HG03457 (cell line): ENCODE data around the gene DISP2.

Experiments
- ATAC-seq: cut with Tn5 transposase; IDR thresholded peaks from one replicate; pipeline ENCODE4 v1.9.1; 2021; ENCODE audit warnings: moderate number of reproducible peaks; ENCODE audit not compliant: unreplicated experiment

Gene DISP2

GRCh38 chr15:40358471-40359353 is 693 bp downstream of the DISP2 start:
- ATAC-seq: no peak

GRCh38 chr15:40360015-40360414 is 2.0 kb downstream of the DISP2 start:
- ATAC-seq: no peak

- no peak for ATAC-seq
Observed at GRCh38 chr15:40361640-40362039, 3.6 kb downstream of the DISP2 start.

- no peak for ATAC-seq
Observed at GRCh38 chr15:40363611-40364010, 5.6 kb downstream of the DISP2 start.

- no peak for ATAC-seq
Observed at GRCh38 chr15:40364251-40364650, 6.2 kb downstream of the DISP2 start.

- no peak for ATAC-seq
Observed at GRCh38 chr15:40365016-40365415, 7.0 kb downstream of the DISP2 start.

GRCh38 chr15:40365624-40366456 is 7.8 kb downstream of the DISP2 start:
- ATAC-seq: no peak

GRCh38 chr15:40366457-40367370 is 8.7 kb downstream of the DISP2 start:
- ATAC-seq: no peak

GRCh38 chr15:40367371-40367685 is 9.3 kb downstream of the DISP2 start:
- no peak for ATAC-seq

GRCh38 chr15:40367686-40368611 is 9.9 kb downstream of the DISP2 start:
- peak; percentile 47 for ATAC-seq

GRCh38 chr15:40368719-40369473 is 10.9 kb downstream of the DISP2 start:
- ATAC-seq: no peak

- ATAC-seq: no peak
Observed at GRCh38 chr15:40369474-40369869, 11.5 kb downstream of the DISP2 start.

- ATAC-seq: no peak
Observed at GRCh38 chr15:40369971-40370370, 12.0 kb downstream of the DISP2 start.

- no peak for ATAC-seq
Observed at GRCh38 chr15:40372981-40373380, 15.0 kb downstream of the DISP2 start.

- ATAC-seq: no peak
Observed at GRCh38 chr15:40377606-40378005, 19.6 kb downstream of the DISP2 start.

GRCh38 chr15:40379374-40379773 is 21.4 kb downstream of the DISP2 start:
- no peak for ATAC-seq

GRCh38 chr15:40379853-40380252 is 21.8 kb downstream of the DISP2 start:
- no peak for ATAC-seq

GRCh38 chr15:40380636-40381035 is 22.6 kb downstream of the DISP2 start:
- ATAC-seq: no peak

- ATAC-seq: no peak
Observed at GRCh38 chr15:40381818-40382529, 24.0 kb downstream of the DISP2 start.
